Astrocyte (in vitro differentiated cells and primary cell): Measurements from ENCODE around the gene TCF7L2. TPM values are rescaled to one million over a fixed set of nuclear protein-coding genes. Genes with fewer than 3 reads are reported as not detected.

Experiments used
- DNase-seq: peaks from one replicate; pipeline ENCODE4 v3.0.0-alpha.2; 2010; ENCODE audit warnings: low read depth
- FAIRE-seq: peaks from 2 replicates; lab custom pipeline; 2011; peaks lifted over from hg19 to GRCh38; lab: Jason Lieb, UNC
- H2AFZ ChIP-seq: 2 replicates; pipeline ENCODE4 v1.6.0; 2012; ENCODE audit warnings: low read depth, low read length, inconsistent platforms
- H3K27ac ChIP-seq: 2 replicates; pipeline ENCODE4 v1.5.1; 2011; ENCODE audit warnings: low read depth, low read length, inconsistent platforms
- H3K27me3 ChIP-seq: 2 replicates; pipeline ENCODE4 v1.6.0; 2011; ENCODE audit warnings: low read length, inconsistent platforms; ENCODE audit not compliant: insufficient read depth
- H3K36me3 ChIP-seq: 2 replicates; pipeline ENCODE4 v1.5.1; 2011; ENCODE audit warnings: low read length, inconsistent platforms; ENCODE audit not compliant: insufficient read depth
- H3K4me1 ChIP-seq: 2 replicates; pipeline ENCODE4 v1.5.1; 2011; ENCODE audit warnings: low read length, inconsistent platforms; ENCODE audit not compliant: insufficient read depth
- H3K4me2 ChIP-seq: 2 replicates; pipeline ENCODE4 v1.6.0; 2012; ENCODE audit warnings: low read length, inconsistent platforms
- H3K4me3 ChIP-seq: 2 replicates; pipeline ENCODE4 v1.5.1; 2011; ENCODE audit warnings: low read depth, mild to moderate bottlenecking, low read length, inconsistent platforms; ENCODE audit not compliant: insufficient read depth
- H3K79me2 ChIP-seq: 2 replicates; pipeline ENCODE4 v1.6.0; 2012; ENCODE audit warnings: mild to moderate bottlenecking, low read length, inconsistent platforms; ENCODE audit not compliant: insufficient read depth
- H3K9ac ChIP-seq: 2 replicates; pipeline ENCODE4 v1.6.0; 2012; ENCODE audit warnings: mild to moderate bottlenecking, low read length, inconsistent platforms
- H3K9me3 ChIP-seq: 2 replicates; pipeline ENCODE4 v1.5.1; 2012; ENCODE audit warnings: low read depth, mild to moderate bottlenecking, low read length, inconsistent platforms; ENCODE audit not compliant: insufficient read depth
- H4K20me1 ChIP-seq: 2 replicates; pipeline ENCODE4 v1.6.0; 2012; ENCODE audit warnings: low read length, inconsistent platforms; ENCODE audit not compliant: insufficient read depth
- H3K27ac Mint-ChIP-seq: one replicate; pipeline ENCODE4 v1.8.0; 2021; ENCODE audit warnings: mild to moderate bottlenecking, mixed read lengths; ENCODE audit not compliant: unreplicated experiment
- H3K27me3 Mint-ChIP-seq: one replicate; pipeline ENCODE4 v1.8.0; 2021; ENCODE audit warnings: low read depth, mixed read lengths; ENCODE audit not compliant: unreplicated experiment
- H3K36me3 Mint-ChIP-seq: one replicate; pipeline ENCODE4 v1.8.0; 2021; ENCODE audit warnings: low read depth, mixed read lengths; ENCODE audit not compliant: unreplicated experiment
- H3K4me1 Mint-ChIP-seq: one replicate; pipeline ENCODE4 v1.8.0; 2021; ENCODE audit warnings: low read depth, mixed read lengths; ENCODE audit not compliant: unreplicated experiment
- H3K4me3 Mint-ChIP-seq: one replicate; pipeline ENCODE4 v1.8.0; 2021; ENCODE audit warnings: mild to moderate bottlenecking, moderate library complexity, mixed read lengths; ENCODE audit not compliant: unreplicated experiment
- H3K9me3 Mint-ChIP-seq: one replicate; pipeline ENCODE4 v1.8.0; 2021; ENCODE audit warnings: mild to moderate bottlenecking, mixed read lengths; ENCODE audit not compliant: unreplicated experiment
- CTCF ChIP-seq: IDR thresholded peaks from 2 replicates; pipeline ENCODE4 v1.5.1; 2011; ENCODE audit warnings: low read depth, mild to moderate bottlenecking, inconsistent platforms, low read length, moderate library complexity; ENCODE audit not compliant: insufficient read depth
- EZH2 ChIP-seq: IDR thresholded peaks from 2 replicates; pipeline ENCODE4 v1.6.1; 2012; ENCODE audit warnings: mild to moderate bottlenecking, low read length, inconsistent platforms; ENCODE audit not compliant: insufficient read depth
- total RNA-seq: library from RNA; stranded (reverse); gene quantifications from 2 replicates; pipeline ENCODE4 v1.2.1, GENCODE V29; 2021

TCF7L2 gene
- total RNA-seq, 1 donor from 2014 or later: 52.4 TPM

DNA sequence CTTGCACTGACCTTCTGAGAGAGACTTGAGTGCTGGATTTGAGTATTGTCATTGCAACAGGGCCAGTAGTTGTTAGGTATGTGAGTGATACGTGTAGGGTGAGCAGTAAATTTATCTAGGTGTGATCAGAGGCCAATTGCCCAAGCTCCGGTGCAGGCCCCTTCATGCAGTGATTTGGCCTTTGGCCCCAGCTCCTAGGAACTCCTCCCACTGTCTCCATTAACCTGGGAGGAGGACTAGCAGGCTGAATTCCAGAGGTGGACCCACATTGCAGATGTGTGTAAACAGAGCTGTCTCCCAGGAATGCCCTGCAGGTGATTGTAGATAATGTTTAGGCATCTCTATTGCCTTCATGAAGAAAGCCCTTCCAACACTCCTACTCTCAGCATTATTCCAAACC is 19.5 kb downstream of the TCF7L2 start:
- H4K20me1 ChIP-seq: peaks cover 65% of the 10 kb centered on the region
- Mint-ChIP-seq H3K27me3 (no peaks in the 10 kb centered on the region), H3K9me3 (no peaks in the 10 kb centered on the region), H3K36me3 (peaks cover 21% of the 10 kb centered on the region), H3K4me3 (peak overlapping the region; percentile 64), H3K27ac (peak overlapping the region; percentile 3), H3K4me1 (peaks cover 29% of the 10 kb centered on the region)
- H3K4me3 ChIP-seq: no peak overlapping the region
- FAIRE-seq (no peak), DNase-seq (no peak)
- no peak overlapping the region for H2AFZ ChIP-seq
- no peak overlapping the region for H3K4me2 ChIP-seq
- peaks cover 12% of the 10 kb centered on the region for H3K4me1 ChIP-seq
- H3K79me2 ChIP-seq: peaks cover 77% of the 10 kb centered on the region
- TF ChIP-seq CTCF (no peak), EZH2 (no peak)
- no peaks in the 10 kb centered on the region for H3K27me3 ChIP-seq
- peaks cover 2% of the 10 kb centered on the region for H3K36me3 ChIP-seq
- no peak overlapping the region for H3K27ac ChIP-seq
- no peaks in the 10 kb centered on the region for H3K9me3 ChIP-seq
- H3K9ac ChIP-seq: no peak overlapping the region

- no peak for DNase-seq
- Mint-ChIP-seq H3K27ac (no peak overlapping the region), H3K36me3 (peaks cover 21% of the 10 kb centered on the region)
These were observed 20.0 kb downstream of the TCF7L2 start for GRCh38 chr10:112970021-112970420.

More at GRCh38 chr10:112970021-112970420, 20.0 kb downstream of the TCF7L2 start:
- no peak for FAIRE-seq
- Histone ChIP-seq H3K9ac (no peak overlapping the region), H3K27ac (no peak overlapping the region), H3K9me3 (no peaks in the 10 kb centered on the region), H3K36me3 (peaks cover 2% of the 10 kb centered on the region), H3K4me2 (no peak overlapping the region), H3K4me1 (peaks cover 9% of the 10 kb centered on the region), H3K27me3 (no peaks in the 10 kb centered on the region), H2AFZ (no peak overlapping the region), H3K4me3 (no peak overlapping the region), H3K79me2 (peaks cover 77% of the 10 kb centered on the region), H4K20me1 (peaks cover 64% of the 10 kb centered on the region)
- H3K4me3 Mint-ChIP-seq: no peak overlapping the region
- H3K9me3 Mint-ChIP-seq: no peaks in the 10 kb centered on the region
- H3K27me3 Mint-ChIP-seq: no peaks in the 10 kb centered on the region
- H3K4me1 Mint-ChIP-seq: peaks cover 26% of the 10 kb centered on the region
- TF ChIP-seq CTCF (no peak), EZH2 (no peak)
